GM10847 (cell line): ENCODE measurements around the gene TLCD3B.

Experiments used
- POLR2A ChIP-seq: IDR thresholded peaks from 2 replicates; pipeline ENCODE4 v1.6.1; 2011; ENCODE audit not compliant: insufficient read length; ENCODE audit errors: extremely low read depth

The TLCD3B gene

GRCh38 chr16:29977063-29977825, 53.8 kb downstream of the TLCD3B start:
- no peak for TF ChIP-seq POLR2A

DNA sequence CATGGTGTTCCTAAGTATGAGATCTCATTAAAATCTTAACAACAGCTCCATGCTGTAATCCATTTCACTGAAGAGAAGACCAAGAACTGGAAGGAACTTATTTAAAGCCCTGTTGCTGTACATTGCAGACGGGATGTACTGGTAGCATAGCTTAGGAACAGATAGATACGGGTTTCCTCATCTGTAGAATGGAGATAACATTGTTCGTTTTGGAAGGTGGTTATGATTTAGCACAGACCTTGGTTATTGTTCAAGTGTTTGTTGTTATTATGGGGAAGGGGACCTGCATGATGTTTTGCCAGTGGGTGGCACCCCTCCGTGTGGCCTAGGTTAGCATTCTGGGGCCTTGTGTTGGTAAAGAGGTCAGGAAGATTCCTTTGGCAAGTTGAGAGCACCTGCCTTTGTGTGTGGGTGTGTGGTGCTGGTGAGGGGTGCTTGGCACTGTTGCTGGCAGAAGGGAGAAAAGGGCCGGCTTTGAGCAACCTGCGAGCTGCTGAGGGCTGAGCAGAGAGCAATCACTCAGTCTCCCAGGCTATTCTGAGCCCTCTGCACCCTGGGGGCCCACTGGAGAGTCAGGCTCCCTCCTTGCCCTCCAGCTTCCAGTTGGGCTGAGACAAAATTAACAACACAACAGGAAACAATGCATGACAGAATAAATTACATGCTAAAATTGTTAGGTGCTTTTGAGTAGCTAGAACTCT, 55.1 kb downstream of the TLCD3B start:
- TF ChIP-seq POLR2A: no peak

DNA sequence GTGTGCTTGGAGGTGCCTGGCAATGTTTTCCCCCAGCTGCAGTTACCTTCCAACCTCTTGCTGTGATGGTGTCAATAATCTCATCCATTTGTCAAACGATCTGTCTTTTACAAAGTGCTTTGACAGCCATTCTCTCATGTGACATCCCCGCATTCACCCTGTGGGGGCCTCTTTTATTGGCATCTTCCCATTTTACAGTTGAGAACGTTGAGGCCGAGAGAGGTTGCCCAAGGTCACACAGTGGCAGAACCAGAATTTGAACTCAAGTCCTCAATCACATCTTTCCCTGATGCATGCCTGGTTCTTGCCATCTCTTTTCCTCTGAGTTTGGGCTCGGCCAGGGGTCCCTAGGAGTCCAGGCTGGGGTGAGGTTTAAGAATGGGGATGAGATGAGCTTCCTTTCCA, 55.9 kb downstream of the TLCD3B start:
- TF ChIP-seq POLR2A: no peak
